IPS DF 19.7 (cell line): ENCODE measurements around the gene AGBL4.

ENCODE experiments used
- DNase-seq: peaks from one replicate; pipeline ENCODE4 v3.0.0-alpha.2; 2013; ENCODE audit warnings: low read depth, low spot score

Gene AGBL4

GRCh38 chr1:48943826-48944225 is 1079.9 kb downstream of the AGBL4 start:
- no peak for DNase-seq

GRCh38 chr1:48943393-48943792 is 1080.4 kb downstream of the AGBL4 start:
- no peak for DNase-seq

- no peak for DNase-seq
Measured at GRCh38 chr1:48940962-48941732, 1082.6 kb downstream of the AGBL4 start.

- DNase-seq, result no peak
Measured at GRCh38 chr1:48940354-48940753, 1083.4 kb downstream of the AGBL4 start.

GRCh38 chr1:48939828-48940227 is 1083.9 kb downstream of the AGBL4 start:
- DNase-seq, result no peak

- no peak for DNase-seq
Measured at GRCh38 chr1:48939042-48939441, 1084.7 kb downstream of the AGBL4 start.

GRCh38 chr1:48937732-48938131 is 1086.0 kb downstream of the AGBL4 start:
- DNase-seq, result no peak

- DNase-seq, result no peak
Measured at GRCh38 chr1:48936436-48936835, 1087.3 kb downstream of the AGBL4 start.

GRCh38 chr1:48932366-48932765 is 1091.4 kb downstream of the AGBL4 start:
- no peak for DNase-seq

- DNase-seq, result no peak
Measured at GRCh38 chr1:48931506-48932192, 1092.1 kb downstream of the AGBL4 start.

- no peak for DNase-seq
Measured at GRCh38 chr1:48930011-48930410, 1093.7 kb downstream of the AGBL4 start.

GRCh38 chr1:48924099-48924498 is 1099.7 kb downstream of the AGBL4 start:
- DNase-seq, result no peak

GRCh38 chr1:48923116-48923515 is 1100.6 kb downstream of the AGBL4 start:
- no peak for DNase-seq

- no peak for DNase-seq
Measured at GRCh38 chr1:48920851-48921250, 1102.9 kb downstream of the AGBL4 start.

GRCh38 chr1:48917901-48918603 is 1105.7 kb downstream of the AGBL4 start:
- DNase-seq, result no peak

GRCh38 chr1:48917070-48917454 is 1106.7 kb downstream of the AGBL4 start:
- DNase-seq, result no peak

- DNase-seq, result peak; percentile 40
Measured at GRCh38 chr1:48916130-48917069, 1107.4 kb downstream of the AGBL4 start.

GRCh38 chr1:48908606-48909005 is 1115.1 kb downstream of the AGBL4 start:
- no peak for DNase-seq

GRCh38 chr1:48906729-48907128 is 1117.0 kb downstream of the AGBL4 start:
- DNase-seq, result no peak

GRCh38 chr1:48906164-48906563 is 1117.6 kb downstream of the AGBL4 start:
- DNase-seq, result no peak

GRCh38 chr1:48903291-48903690 is 1120.5 kb downstream of the AGBL4 start:
- DNase-seq, result no peak
